ENCODE results near the gene SPART.

- TF ChIP-seq CTCF (IDR thresholded peaks at IDR 0.05 in 4 of 5, conservative IDR thresholded peaks at IDR 0.05 in 1 of 5), result no peak
- no peak for TF ChIP-seq POLR2A (IDR thresholded peaks at IDR 0.05)
Observed at GRCh38 chr13:36363366-36363863, 17.2 kb upstream of the SPART start.
